GM18498 (cell line): Measurements from ENCODE around the gene SLC19A2.

Source experiments
- ATAC-seq: cut with Tn5 transposase; IDR thresholded peaks from one replicate; pipeline ENCODE4 v1.9.1; 2021; ENCODE audit warnings: mild to moderate bottlenecking, moderate library complexity; ENCODE audit not compliant: unreplicated experiment

The SLC19A2 gene

DNA sequence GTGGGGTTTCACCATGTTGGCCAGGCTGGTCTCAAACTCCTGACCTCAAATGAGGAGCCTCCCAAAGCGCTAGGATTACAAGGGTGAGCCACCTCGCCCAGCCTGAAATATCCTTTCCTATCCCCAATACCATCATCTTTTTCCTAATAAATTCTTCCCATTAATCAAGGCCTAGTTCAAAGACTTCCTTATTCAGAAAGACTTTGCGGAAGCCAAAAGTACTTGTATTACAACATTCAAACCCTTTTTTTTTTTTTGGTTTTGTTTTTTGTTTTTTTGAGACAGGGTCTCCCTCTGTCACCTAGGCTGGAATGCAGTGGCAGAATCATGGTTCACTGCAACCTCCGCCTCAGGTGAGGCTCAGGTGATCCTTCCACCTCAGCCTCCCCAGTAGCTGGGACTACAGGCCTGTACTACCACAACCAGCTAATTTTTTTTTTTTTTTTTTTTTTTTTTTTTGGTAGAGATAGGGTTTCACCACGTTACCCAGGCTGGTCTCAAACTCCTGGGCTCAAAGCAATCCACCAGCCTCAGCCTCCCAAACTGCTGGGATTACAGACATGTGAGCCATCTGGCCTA is 7.6 kb downstream of the SLC19A2 start:
- no peak for ATAC-seq

- ATAC-seq = no peak
These were observed 9.8 kb downstream of the SLC19A2 start for GRCh38 chr1:169475806-169476387.

DNA sequence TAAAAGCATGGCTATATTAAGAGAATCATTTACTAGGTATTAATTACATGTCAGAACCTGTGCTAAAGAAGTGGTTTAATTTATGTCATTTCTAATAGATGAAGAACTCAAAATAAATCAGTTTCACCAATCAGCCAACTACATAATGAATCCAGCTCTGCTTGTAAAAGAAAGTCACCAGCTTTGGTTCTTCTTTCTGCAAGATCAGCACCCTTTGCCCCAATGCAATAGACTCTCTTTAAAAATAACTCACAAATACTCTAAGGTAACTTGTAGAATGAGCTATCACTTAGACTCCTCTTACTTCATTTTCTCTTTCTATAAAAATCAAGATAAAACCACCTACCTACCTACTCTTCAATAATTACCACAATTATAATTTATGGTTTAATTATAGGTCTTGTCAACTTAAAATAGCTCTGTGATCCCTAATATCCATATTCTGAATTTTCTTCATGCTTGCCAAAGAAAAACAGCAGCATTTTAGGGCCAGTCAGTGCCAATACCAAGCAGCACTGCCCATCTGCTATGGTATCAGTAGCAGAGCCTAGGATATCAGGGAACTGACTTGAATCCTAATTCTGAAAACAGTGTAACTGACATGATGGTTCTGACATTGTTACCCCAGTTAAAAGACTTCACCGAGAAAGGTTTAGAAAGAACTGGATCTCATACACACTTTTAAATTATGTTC is 11.3 kb downstream of the SLC19A2 start:
- no peak for ATAC-seq

GRCh38 chr1:169473347-169473746 is 12.4 kb downstream of the SLC19A2 start:
- no peak for ATAC-seq

GRCh38 chr1:169472738-169473137 is 13.0 kb downstream of the SLC19A2 start:
- ATAC-seq = no peak

DNA sequence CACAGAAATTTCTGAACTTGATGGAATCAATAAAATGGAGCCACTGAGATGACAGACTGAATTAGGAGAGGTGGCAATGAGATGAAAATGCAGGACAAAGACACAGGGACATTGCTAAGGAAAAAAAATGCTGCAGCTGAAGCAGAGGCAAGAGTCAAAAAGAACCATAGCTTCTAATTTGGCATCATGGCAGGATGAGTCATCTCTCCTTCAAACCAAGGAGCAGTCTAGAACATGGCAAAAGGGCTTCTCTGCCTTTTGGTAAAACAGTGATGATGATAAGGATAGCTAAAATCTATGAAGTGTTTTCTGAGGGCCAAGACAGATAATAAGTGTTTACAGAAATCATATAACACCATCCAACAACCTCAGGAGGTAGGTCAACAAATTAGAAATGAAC is 16.8 kb downstream of the SLC19A2 start:
- ATAC-seq = no peak

DNA sequence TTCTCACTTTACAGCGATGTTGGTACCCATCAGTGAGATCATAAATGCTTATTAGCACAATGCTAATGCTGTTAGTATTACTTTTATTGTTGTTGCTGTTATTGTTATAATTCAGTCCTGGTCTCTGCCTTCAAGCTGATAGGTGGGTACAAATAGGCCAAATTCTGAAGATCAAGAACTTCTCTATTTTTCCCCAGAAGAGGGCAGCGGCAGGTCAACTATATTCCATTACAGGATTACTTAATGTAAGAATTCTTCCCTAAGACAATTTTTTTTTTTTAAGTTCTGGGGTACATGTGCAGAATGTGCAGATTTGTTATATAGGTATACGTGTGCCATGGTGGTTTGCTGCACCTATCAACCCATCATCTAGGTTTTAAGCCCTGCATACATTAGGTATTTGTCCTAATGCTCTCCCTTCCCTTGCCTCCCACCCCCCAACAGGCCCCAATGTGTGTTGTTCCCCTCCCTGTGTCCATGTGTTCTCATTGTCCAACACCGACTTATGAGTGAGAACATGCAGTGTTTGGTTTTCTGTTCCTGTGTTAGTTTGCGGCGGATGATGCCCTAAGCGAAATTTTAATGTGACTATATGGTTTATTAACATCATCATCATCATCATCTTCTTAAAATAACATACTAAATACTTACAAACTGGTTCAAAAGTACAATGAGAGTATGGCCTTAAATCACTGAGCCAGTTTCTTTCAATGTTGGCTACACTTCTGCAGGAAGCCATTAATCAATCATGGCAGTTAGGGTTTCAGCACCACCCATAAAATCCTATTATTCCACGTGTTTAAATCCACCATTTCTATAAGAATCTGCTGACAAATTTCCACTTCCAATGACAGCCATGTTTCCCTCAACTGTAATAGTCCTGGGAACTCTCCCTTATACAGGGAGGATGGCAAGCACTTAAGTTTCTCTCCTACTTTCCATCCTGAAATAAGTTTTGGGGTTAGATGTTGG is 19.2 kb downstream of the SLC19A2 start:
- ATAC-seq = no peak

GRCh38 chr1:169465281-169465680 is 20.5 kb downstream of the SLC19A2 start:
- no peak for ATAC-seq

DNA sequence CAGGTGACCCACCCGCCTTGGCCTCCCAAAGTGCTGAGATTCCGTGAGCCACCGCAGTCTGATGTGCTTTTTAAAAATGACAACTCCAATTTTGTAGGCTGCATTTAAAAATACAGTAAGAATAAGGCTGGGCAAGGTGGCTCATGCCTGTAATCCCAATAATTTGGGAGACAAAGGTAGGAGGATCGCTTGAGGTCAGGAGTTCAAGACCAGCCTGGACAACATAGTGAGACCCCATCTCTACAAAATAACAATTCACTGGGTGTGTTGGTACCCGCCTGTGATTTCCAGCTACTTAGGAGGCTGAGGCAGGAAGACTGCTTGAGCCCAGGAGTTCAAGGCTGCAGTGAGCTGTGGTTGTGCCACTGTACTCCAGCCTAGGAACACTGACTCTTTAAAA is 23.4 kb downstream of the SLC19A2 start:
- ATAC-seq = no peak

DNA sequence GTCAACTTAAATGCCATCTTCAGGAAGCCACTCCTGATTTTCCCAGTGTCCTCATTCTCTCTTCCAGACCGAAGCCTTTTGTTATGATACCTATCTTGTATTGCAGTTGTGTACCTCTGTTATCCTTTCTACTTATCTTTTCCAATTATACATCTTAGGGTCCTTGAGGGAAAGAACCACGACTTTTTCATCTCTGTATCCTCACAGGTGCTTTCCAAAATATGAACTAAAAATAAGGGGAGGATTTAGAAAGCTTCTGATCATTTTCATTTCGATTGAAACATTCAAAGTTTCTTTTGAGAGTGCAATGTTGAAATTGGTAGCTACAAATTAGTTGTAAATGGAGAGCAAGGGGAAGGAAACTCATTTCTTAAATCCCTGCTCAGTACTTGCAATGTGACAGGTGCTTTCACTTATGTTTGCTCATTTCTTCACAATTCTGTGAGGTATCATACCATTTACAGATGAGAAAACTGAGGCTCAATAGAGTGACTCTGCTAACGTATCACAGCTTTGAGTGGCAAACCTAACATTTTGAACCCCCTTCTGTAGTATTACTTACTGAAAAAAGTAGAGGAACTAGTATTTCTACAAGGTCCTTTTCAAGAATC is 24.2 kb downstream of the SLC19A2 start:
- no peak for ATAC-seq

- ATAC-seq = no peak
These were observed 25.4 kb downstream of the SLC19A2 start for GRCh38 chr1:169460191-169460833.

GRCh38 chr1:169457443-169457842 is 28.3 kb downstream of the SLC19A2 start:
- ATAC-seq = no peak

DNA sequence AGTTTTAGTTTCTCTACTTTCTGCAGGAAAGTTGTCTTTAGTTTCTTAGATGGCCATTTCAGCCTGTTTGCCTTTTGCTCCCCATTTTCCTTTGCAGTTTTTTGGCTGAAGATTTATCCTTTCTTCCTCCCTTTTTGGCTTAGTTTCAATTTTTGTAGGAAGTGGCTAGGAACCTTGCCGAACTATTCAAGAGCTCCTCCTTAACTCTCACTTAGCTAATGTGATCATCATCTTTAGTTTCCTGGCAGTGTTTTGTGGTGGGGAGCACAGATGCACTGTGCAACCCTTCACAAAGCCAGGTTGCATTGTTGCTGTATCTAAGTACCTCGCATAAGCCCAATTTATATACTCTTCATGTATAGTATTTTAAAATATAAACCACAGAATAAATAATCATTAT is 29.7 kb downstream of the SLC19A2 start:
- ATAC-seq = no peak

DNA sequence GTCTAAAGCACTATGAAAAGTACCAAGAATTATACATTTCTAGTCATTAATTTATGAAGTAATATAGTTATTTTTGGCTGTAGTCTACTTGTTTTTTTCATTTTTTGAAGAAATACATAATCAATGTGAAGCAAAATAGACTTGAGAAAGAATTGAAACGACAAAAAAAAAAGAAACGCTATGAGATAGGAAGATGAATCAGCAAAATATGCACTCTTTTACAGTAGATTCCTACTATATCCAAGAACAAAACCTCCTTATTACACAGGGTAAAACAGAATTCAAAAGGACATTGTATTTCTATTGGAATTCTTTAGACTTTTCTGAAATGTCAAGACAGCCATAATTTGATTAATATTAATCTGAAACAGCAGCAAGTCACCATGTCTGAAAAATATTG is 32.8 kb downstream of the SLC19A2 start:
- ATAC-seq = no peak

GRCh38 chr1:169451218-169451824 is 34.4 kb downstream of the SLC19A2 start:
- ATAC-seq = no peak

DNA sequence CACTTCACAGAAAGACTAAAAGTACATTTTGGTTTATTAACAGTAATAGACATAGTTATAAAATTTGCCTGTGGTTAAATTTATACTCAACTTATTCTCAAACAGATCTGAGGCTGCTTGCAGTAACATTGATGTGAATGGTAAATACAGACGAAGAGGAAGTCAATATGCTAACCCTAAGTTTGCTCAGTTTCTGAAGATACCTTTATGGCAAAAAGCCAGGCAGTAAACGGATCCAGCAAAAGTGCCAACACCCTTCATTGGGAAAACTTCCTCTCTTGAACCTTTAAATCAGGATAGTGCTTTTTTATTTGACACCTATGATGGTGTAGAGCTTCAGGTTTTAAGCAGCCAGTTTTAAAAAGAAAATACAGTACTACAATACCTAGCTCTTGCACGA is 41.8 kb downstream of the SLC19A2 start:
- no peak for ATAC-seq

- peak; percentile 92 for ATAC-seq
These were observed 58.6 kb downstream of the SLC19A2 start, which contains the start of gene CCDC181 for GRCh38 chr1:169427081-169427641. Gene CCDC181 (minus strand): TSS chr1:169427474. CDS start chr1:169424927, 2,547 bp downstream.

GRCh38 chr1:169426174-169426705 is 59.5 kb downstream of the SLC19A2 start:
- ATAC-seq = no peak

DNA sequence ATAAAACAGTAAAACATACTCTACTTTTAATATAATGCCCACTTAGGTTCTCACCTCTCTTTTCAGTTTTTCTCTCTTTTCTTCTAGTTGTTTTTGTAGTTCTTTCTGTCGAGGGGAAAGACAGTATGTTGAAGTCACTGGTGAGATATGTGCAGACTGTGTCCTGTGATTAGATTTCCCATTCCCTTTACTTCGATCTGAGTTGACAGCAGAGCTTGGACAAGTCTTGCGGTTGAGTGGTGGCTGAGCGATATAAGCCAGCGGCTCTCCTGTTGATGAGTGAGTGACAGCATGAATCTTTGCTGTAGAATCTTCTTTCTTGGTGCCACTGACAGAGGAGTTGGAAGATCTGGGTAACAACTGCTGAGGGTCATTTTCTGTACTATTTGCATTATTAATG is 64.4 kb downstream of the SLC19A2 start:
- no peak for ATAC-seq
